Breast epithelium (tissue), 3 donors: ENCODE data around the gene MCF2L2.

Source experiments
- CTCF ChIP-seq, 3 donors: fragments of 450-650 bp; IDR thresholded peaks; one replicate each; pipeline ENCODE4 v1.5.1; 2016 to 2017; ENCODE audit warnings: antibody characterized with exemption in 3 of 3, mild to moderate bottlenecking in 3 of 3, moderate library complexity in 3 of 3
- POLR2A ChIP-seq: fragments of 450-650 bp; IDR thresholded peaks from one replicate; pipeline ENCODE4 v1.6.1; 2016; ENCODE audit warnings: antibody characterized with exemption, mild to moderate bottlenecking, moderate library complexity
- POLR2AphosphoS5 ChIP-seq, 3 donors: sonication (generic); formaldehyde crosslinking; IDR thresholded peaks; one replicate each; pipeline ENCODE4 v1.6.1; 2017; ENCODE audit warnings: antibody characterized with exemption in 3 of 3

GRCh38 chr3:183275418-183275817 is 153.0 kb downstream of the MCF2L2 start:
- TF ChIP-seq CTCF (IDR thresholded peaks at IDR 0.05): no peak
- no peak for TF ChIP-seq POLR2A
- TF ChIP-seq POLR2AphosphoS5 (IDR thresholded peaks at IDR 0.05): no peak
